GM21576 (cell line): Measurements from ENCODE around the gene BLOC1S3.
"Not testable (repeated sequence)": the region's sequence is repeated elsewhere in the genome, so short reads cannot be mapped to it uniquely, and the experiment has no call there.

ENCODE experiments used
- ATAC-seq: cut with Tn5 transposase; IDR thresholded peaks from one replicate; pipeline ENCODE4 v1.9.1; 2021; ENCODE audit warnings: mild to moderate bottlenecking, moderate library complexity; ENCODE audit not compliant: unreplicated experiment

Gene BLOC1S3

DNA sequence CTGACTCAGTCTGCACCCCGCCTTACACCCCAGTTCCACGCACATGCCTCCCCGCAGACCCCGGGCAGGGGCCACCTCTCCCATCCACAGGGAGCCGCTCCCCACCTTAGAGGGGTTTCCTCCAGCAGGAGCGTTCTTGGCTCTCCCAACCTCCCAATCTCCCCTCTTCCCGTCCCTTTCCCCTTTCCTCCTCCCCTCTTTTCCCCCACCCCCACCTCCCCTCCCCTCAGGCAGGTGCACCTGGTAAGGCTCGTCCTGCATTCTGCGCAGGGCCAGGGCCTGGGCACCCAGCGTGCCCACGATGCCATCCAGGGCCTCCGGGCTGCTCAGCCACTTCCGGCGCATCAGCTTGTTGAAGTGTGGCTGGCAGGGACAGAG lies 39.4 kb downstream of the BLOC1S3 start:
- no peak for ATAC-seq

GRCh38 chr19:45218426-45218825 lies 39.8 kb downstream of the BLOC1S3 start:
- no peak for ATAC-seq

- no peak for ATAC-seq
Observed at GRCh38 chr19:45218911-45219743, 40.5 kb downstream of the BLOC1S3 start.

GRCh38 chr19:45222724-45223123 lies 44.1 kb downstream of the BLOC1S3 start:
- ATAC-seq = no peak

DNA sequence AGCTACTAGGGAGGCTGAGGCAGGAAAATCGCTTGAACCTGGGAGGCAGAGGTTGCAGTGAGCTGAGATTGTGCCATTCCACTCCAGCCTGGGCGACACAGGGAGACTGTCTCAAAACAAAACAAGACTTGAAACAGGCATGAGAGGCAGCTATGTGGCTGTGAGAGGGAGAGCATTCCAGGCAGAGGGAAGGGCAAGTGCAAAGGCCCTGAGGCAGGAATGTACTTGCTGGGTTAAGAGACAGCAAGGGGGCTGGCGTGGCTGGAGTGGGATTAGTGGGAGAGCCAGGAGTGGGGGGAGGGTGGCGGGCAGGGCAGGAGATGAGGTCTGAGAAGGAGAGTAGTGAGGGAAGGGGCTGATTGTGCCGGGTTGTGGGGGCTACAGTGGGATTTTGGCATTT lies 45.3 kb downstream of the BLOC1S3 start:
- ATAC-seq = no peak

GRCh38 chr19:45224645-45225044 lies 46.1 kb downstream of the BLOC1S3 start:
- ATAC-seq = no peak

DNA sequence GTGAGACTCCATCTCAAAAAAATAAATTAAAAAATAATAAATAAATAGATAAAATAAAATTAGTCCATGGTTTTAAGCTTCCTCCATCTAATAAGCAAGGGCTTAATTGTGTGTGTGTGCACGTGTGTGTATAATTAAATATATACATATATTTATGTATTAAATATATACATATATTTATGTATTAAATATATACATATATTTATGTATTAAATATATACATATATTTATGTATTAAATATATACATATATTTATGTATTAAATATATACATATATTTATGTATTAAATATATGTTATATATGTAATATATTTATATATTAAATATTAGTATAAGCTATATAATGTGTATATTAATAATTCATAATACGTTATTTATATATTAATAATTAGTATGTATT lies 50.5 kb downstream of the BLOC1S3 start:
- not testable (repeated sequence) for ATAC-seq
